H1 (cell line): ENCODE data around the gene GABRA1. TPM values are rescaled to one million over a fixed set of nuclear protein-coding genes. Genes with fewer than 3 reads are reported as not detected.

ENCODE experiments used
- CTCF ChIA-PET: fragments of 300-600 bp; sonication (Branson Sonifier 250); formaldehyde crosslinking; loops from one replicate; lab custom pipeline; 2021; ENCODE audit not compliant: partially characterized antibody; lab: Charles Lee
- POLR2A ChIA-PET: fragments of 300-600 bp; sonication (Branson Sonifier 250); formaldehyde crosslinking; loops from one replicate; lab custom pipeline; 2021; ENCODE audit warnings: inconsistent platforms; ENCODE audit not compliant: partially characterized antibody; lab: Charles Lee
- DNase-seq, 2 experiments: peaks; one replicate each; pipeline versions ENCODE4 v3.0.0 to v3.0.0-alpha.2; 2010 to 2022; ENCODE audit warnings: low spot score in 2 of 2, low read depth in 1 of 2, mixed read lengths in 1 of 2
- FAIRE-seq: peaks from 2 replicates; lab custom pipeline; 2011; peaks lifted over from hg19 to GRCh38; lab: Jason Lieb, UNC
- H2AFZ ChIP-seq: 2 replicates; pipeline ENCODE4 v1.8.1; 2012; ENCODE audit warnings: low read length, inconsistent platforms
- H2AK5ac ChIP-seq: 2 replicates; pipeline ENCODE4 v1.6.1; 2013; ENCODE audit warnings: low read depth, low read length
- H2BK120ac ChIP-seq: replicated peaks from 2 replicates; pipeline ENCODE3; 2013; ENCODE audit warnings: low read depth, low read length, inconsistent platforms
- H2BK12ac ChIP-seq: 2 replicates; pipeline ENCODE4 v1.6.1; 2013; ENCODE audit warnings: low read depth, low read length
- H2BK15ac ChIP-seq: 2 replicates; pipeline ENCODE4 v1.6.1; 2013; ENCODE audit warnings: low read length
- H2BK20ac ChIP-seq: 2 replicates; pipeline ENCODE4 v1.6.1; 2013; ENCODE audit warnings: low read length
- H2BK5ac ChIP-seq: 2 replicates; pipeline ENCODE4 v1.6.1; 2013; ENCODE audit warnings: low read depth, low read length
- H3K14ac ChIP-seq: 2 replicates; pipeline ENCODE4 v1.6.1; 2013; ENCODE audit warnings: inconsistent platforms; ENCODE audit not compliant: insufficient read length
- H3K18ac ChIP-seq: 2 replicates; pipeline ENCODE4 v1.6.1; 2013; ENCODE audit warnings: low read length; ENCODE audit errors: extremely low read depth
- H3K23ac ChIP-seq: 2 replicates; pipeline ENCODE4 v1.6.1; 2013; ENCODE audit warnings: inconsistent platforms; ENCODE audit not compliant: insufficient read length
- H3K23me2 ChIP-seq: 2 replicates; pipeline ENCODE4 v1.6.1; 2013; ENCODE audit warnings: low read depth, low read length
- H3K27ac ChIP-seq: 2 replicates; pipeline ENCODE4 v1.6.1; 2011; ENCODE audit warnings: low read depth, low read length, inconsistent platforms
- H3K27me3 ChIP-seq, 4 experiments: replicated peaks in 1 of 4; 1 replicate in 1 of 4; 2 replicates in 3 of 4; pipeline versions ENCODE4 v1.6.1 to v1.8.1; 2011 to 2013; ENCODE audit warnings: low read length in 3 of 4, mild to moderate bottlenecking in 3 of 4, inconsistent platforms in 2 of 4, mixed read lengths in 2 of 4, moderate library complexity in 1 of 4; ENCODE audit not compliant: control insufficient read depth in 3 of 4, insufficient read depth in 3 of 4; ENCODE audit errors: extremely low read depth in 1 of 4
- H3K36me3 ChIP-seq, 4 experiments: 2 replicates each; pipeline versions ENCODE4 v1.6.1 to v1.8.1; 2011 to 2013; ENCODE audit warnings: mild to moderate bottlenecking in 4 of 4, low read length in 3 of 4, moderate library complexity in 2 of 4, control low read depth in 1 of 4, inconsistent platforms in 1 of 4; ENCODE audit not compliant: insufficient read depth in 4 of 4, control insufficient read depth in 2 of 4
- H3K4ac ChIP-seq: replicated peaks from 2 replicates; pipeline ENCODE3; 2013; ENCODE audit warnings: low read length, low read depth, mixed read lengths, inconsistent platforms; ENCODE audit not compliant: insufficient read length
- H3K4me1 ChIP-seq, 4 experiments: replicated peaks in 1 of 4; 1 replicate in 1 of 4; 2 replicates in 3 of 4; pipeline versions ENCODE4 v1.6.1 to v1.8.1; 2011 to 2013; ENCODE audit warnings: low read length in 3 of 4, inconsistent platforms in 2 of 4, mixed read lengths in 1 of 4; ENCODE audit not compliant: insufficient read depth in 4 of 4, control insufficient read depth in 3 of 4
- H3K4me2 ChIP-seq, 2 experiments: 2 replicates each; pipeline versions ENCODE4 v1.6.1 to v1.8.1; 2011 to 2013; ENCODE audit warnings: low read depth in 2 of 2, low read length in 2 of 2, control low read depth in 1 of 2, inconsistent platforms in 1 of 2, mild to moderate bottlenecking in 1 of 2; ENCODE audit not compliant: insufficient read depth in 1 of 2
- H3K4me3 ChIP-seq, 4 experiments: fragments of 200-600, 300-600 bp in 1 of 4; sonication (generic), shearing (Covaris generic), sonication (Bioruptor Twin) in 1 of 4; 2 replicates each; pipeline versions ENCODE4 v1.5.1 to v1.8.1; 2011 to 2016; ENCODE audit warnings: low read length in 4 of 4, low read depth in 3 of 4, control low read depth in 2 of 4, inconsistent platforms in 2 of 4, mild to moderate bottlenecking in 2 of 4, mixed read lengths in 1 of 4, moderate library complexity in 1 of 4; ENCODE audit not compliant: insufficient read depth in 2 of 4; ENCODE audit errors: extremely low read depth in 1 of 4
- H3K56ac ChIP-seq: replicated peaks from 2 replicates; pipeline ENCODE3; 2013; ENCODE audit warnings: low read depth, mild to moderate bottlenecking, mixed read lengths, low read length, inconsistent platforms; ENCODE audit not compliant: insufficient read length
- H3K79me1 ChIP-seq: 2 replicates; pipeline ENCODE4 v1.6.1; 2013; ENCODE audit warnings: low read depth, low read length, control low read depth
- H3K79me2 ChIP-seq, 2 experiments: 2 replicates each; pipeline versions ENCODE4 v1.6.1 to v1.8.1; 2012 to 2013; ENCODE audit warnings: low read length in 2 of 2, mild to moderate bottlenecking in 2 of 2, inconsistent platforms in 1 of 2; ENCODE audit not compliant: insufficient read depth in 2 of 2, control insufficient read depth in 1 of 2
- H3K9ac ChIP-seq, 4 experiments: replicated peaks in 1 of 4; 1 replicate in 1 of 4; 2 replicates in 3 of 4; pipeline versions ENCODE4 v1.6.1 to v1.8.1; 2011 to 2013; ENCODE audit warnings: low read depth in 3 of 4, low read length in 3 of 4, control low read depth in 2 of 4, mild to moderate bottlenecking in 2 of 4, moderate library complexity in 2 of 4, inconsistent platforms in 1 of 4; ENCODE audit errors: extremely low read depth in 1 of 4
- H3K9me3 ChIP-seq, 2 experiments: 2 replicates each; pipeline versions ENCODE4 v1.6.1 to v1.8.1; 2012 to 2013; ENCODE audit warnings: mild to moderate bottlenecking in 2 of 2, moderate library complexity in 2 of 2, control low read depth in 1 of 2, inconsistent platforms in 1 of 2, low read depth in 1 of 2, low read length in 1 of 2, mixed read lengths in 1 of 2; ENCODE audit not compliant: insufficient read depth in 2 of 2
- H4K20me1 ChIP-seq, 2 experiments: replicated peaks in 1 of 2; 2 replicates each; pipeline versions ENCODE3 to v1.8.1; 2011 to 2013; ENCODE audit warnings: inconsistent platforms in 2 of 2, low read length in 2 of 2, mild to moderate bottlenecking in 1 of 2; ENCODE audit not compliant: insufficient read depth in 2 of 2, control insufficient read depth in 1 of 2
- H4K5ac ChIP-seq: 2 replicates; pipeline ENCODE4 v1.6.1; 2013; ENCODE audit warnings: low read length, low read depth, mixed read lengths, inconsistent platforms; ENCODE audit not compliant: insufficient read length
- H4K8ac ChIP-seq: 2 replicates; pipeline ENCODE4 v1.8.0; 2013; ENCODE audit warnings: mild to moderate bottlenecking, moderate library complexity, low read length, inconsistent platforms; ENCODE audit not compliant: insufficient read depth; ENCODE audit errors: extremely low read depth
- H4K91ac ChIP-seq: replicated peaks from 2 replicates; pipeline ENCODE3; 2013; ENCODE audit warnings: low read length, mixed read lengths, inconsistent platforms; ENCODE audit not compliant: insufficient read length
- ASH2L ChIP-seq: fragments of 200-600, 300-600 bp; sonication (generic); IDR thresholded peaks from one replicate; pipeline ENCODE4 v1.7.1; 2017; ENCODE audit warnings: low read length
- ATF2 ChIP-seq: IDR thresholded peaks from 2 replicates; pipeline ENCODE4 v1.6.1; 2012; ENCODE audit warnings: low read length, inconsistent platforms
- BACH1 ChIP-seq: IDR thresholded peaks from 2 replicates; pipeline ENCODE4 v1.6.1; 2012; ENCODE audit warnings: low read length, improper control_type of control experiment
- CBX8 ChIP-seq: fragments of 300-800, 300-1000 bp; sonication (generic); IDR thresholded peaks from 2 replicates; pipeline ENCODE4 v1.7.1; 2016; ENCODE audit warnings: low read depth, low read length, borderline replicate concordance
- CHD1 ChIP-seq: IDR thresholded peaks from 2 replicates; pipeline ENCODE4 v1.6.1; 2012; ENCODE audit warnings: low read depth, low read length, improper control_type of control experiment
- EGR1 ChIP-seq: IDR thresholded peaks from 2 replicates; pipeline ENCODE4 v1.6.1; 2011; ENCODE audit warnings: low read depth, low read length, borderline replicate concordance
- EP300 ChIP-seq, 2 experiments: IDR thresholded peaks; 1 replicate in 1 of 2; 2 replicates in 1 of 2; pipeline ENCODE4 v1.6.1; 2011 to 2012; ENCODE audit warnings: low read depth in 2 of 2, low read length in 2 of 2, mild to moderate bottlenecking in 2 of 2, borderline replicate concordance in 1 of 2, inconsistent platforms in 1 of 2, moderate library complexity in 1 of 2
- KDM5A ChIP-seq: fragments of 200-600 bp; IDR thresholded peaks from 2 replicates; pipeline ENCODE4 v1.7.1; 2012; ENCODE audit warnings: mild to moderate bottlenecking, low read length, inconsistent platforms, mixed read lengths
- SIN3A ChIP-seq, 2 experiments: IDR thresholded peaks in 1 of 2; conservative IDR thresholded peaks in 1 of 2; 2 replicates each; pipeline ENCODE4 v1.6.1; 2011 to 2012; ENCODE audit warnings: low read length in 2 of 2, improper control_type of control experiment in 1 of 2, low read depth in 1 of 2, mild to moderate bottlenecking in 1 of 2
- SIX5 ChIP-seq: IDR thresholded peaks from 2 replicates; pipeline ENCODE4 v1.6.1; 2011; ENCODE audit warnings: mild to moderate bottlenecking, low read depth, low read length
- SRF ChIP-seq: IDR thresholded peaks from 2 replicates; pipeline ENCODE4 v1.6.1; 2011; ENCODE audit warnings: mild to moderate bottlenecking, low read depth, low read length, moderate library complexity
- YY1 ChIP-seq: IDR thresholded peaks from 2 replicates; pipeline ENCODE4 v1.6.1; 2011; ENCODE audit warnings: low read depth, mild to moderate bottlenecking, low read length
- WGBS, 2 experiments: shearing (Covaris generic) in 1 of 2; methylation state at CpG; one replicate each; pipeline versions ENCODE4 v1.1.6 to v1.1.7; 2013 to 2015; ENCODE audit warnings: low lambda C conversion rate in 2 of 2, mixed read lengths in 2 of 2, inconsistent platforms in 1 of 2, low coverage in 1 of 2, missing lambda C conversion rate in 1 of 2; ENCODE audit not compliant: insufficient replicate concordance in 2 of 2, insufficient coverage in 1 of 2, insufficient read length in 1 of 2; ENCODE audit errors: extremely low coverage in 1 of 2, missing lambda C conversion rate in 1 of 2; 5-methylcytosine and 5-hydroxymethylcytosine counted together
- polyA plus RNA-seq, 7 experiments: library from polyadenylated mRNA; depleted of rRNA in 3 of 7; stranded (reverse) in 5 of 7; unstranded in 2 of 7; fragments of >200 nt in 5 of 7; fragments of 200-250 nt in 2 of 7; gene quantifications; 1 replicate in 5 of 7; 2 replicates in 1 of 7; 4 replicates in 1 of 7; pipeline versions ENCODE4 v1.2.1 to v1.2.3, GENCODE V29; 2011 to 2013; ENCODE audit warnings: missing spikeins in 2 of 7, mixed read lengths in 2 of 7
- total RNA-seq: library from RNA; stranded (reverse); fragmentation: NEBNext Ultra II Directional; extraction: Animal tissue kit (Norgen Biotek cat#: 25700); gene quantifications from 2 replicates; pipeline ENCODE4 v1.2.1, GENCODE V29; 2021
- TF ChIP-seq, protein P1 (sequence below): IDR thresholded peaks from 2 replicates; pipeline ENCODE4 v1.6.1; 2011; ENCODE audit warnings: low read depth, mild to moderate bottlenecking, low read length; ENCODE audit not compliant: insufficient read depth

The GABRA1 gene
- total and polyA plus RNA-seq, 2 of the 8 experiments (the other 6 are each of a cell fraction or from before 2014, with no cell fraction given): 4.7 to 16.2 TPM

GRCh38 chr5:161921781-161922180, 73.9 kb downstream of the GABRA1 start:
- H2BK20ac ChIP-seq: no peak overlapping the region
- H3K23ac ChIP-seq: no peak overlapping the region
- no peaks in the 10 kb centered on the region for H3K4me1 ChIP-seq
- H3K9me3 ChIP-seq: peaks cover 6 to 9% of the 10 kb centered on the region in 2 experiments; a peak in 3 of 4 replicates
- H3K56ac ChIP-seq: no peak overlapping the region
- H4K91ac ChIP-seq: no peak overlapping the region
- H3K18ac ChIP-seq: no peak overlapping the region
- FAIRE-seq: no peak
- H2BK120ac ChIP-seq: no peak overlapping the region
- H3K4ac ChIP-seq: no peak overlapping the region
- H3K4me3 ChIP-seq: no peak overlapping the region
- TF ChIP-seq YY1 (no peak), CBX8 (no peak), SIX5 (no peak), EGR1 (no peak), KDM5A (no peak), SIN3A (conservative IDR thresholded peaks at IDR 0.05 in 1 of 2, IDR thresholded peaks at IDR 0.05 in 1 of 2; ENCODE audit: low read depth in 1 of 2, low read length in 2 of 2) (no peak), ASH2L (no peak), CHD1 (no peak), EP300 (IDR thresholded peaks at IDR 0.05; ENCODE audit: borderline replicate concordance in 1 of 2, low read depth in 2 of 2, low read length in 2 of 2) (no peak), SRF (no peak), BACH1 (no peak), ATF2 (no peak)
- TF ChIP-seq, protein P1, sequence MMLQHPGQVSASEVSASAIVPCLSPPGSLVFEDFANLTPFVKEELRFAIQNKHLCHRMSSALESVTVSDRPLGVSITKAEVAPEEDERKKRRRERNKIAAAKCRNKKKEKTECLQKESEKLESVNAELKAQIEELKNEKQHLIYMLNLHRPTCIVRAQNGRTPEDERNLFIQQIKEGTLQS: no peak
- TF ChIP-seq, all 59 proteins: peak for 0
- H3K27ac ChIP-seq: no peak overlapping the region
- no peak overlapping the region for H2BK5ac ChIP-seq
- ChIA-PET CTCF (no interaction called here), POLR2A (no interaction called here)
- H3K23me2 ChIP-seq: no peaks in the 10 kb centered on the region
- DNase-seq: no peak
- no peaks in the 10 kb centered on the region for H3K79me2 ChIP-seq
- H2AFZ ChIP-seq: no peak overlapping the region
- H2BK12ac ChIP-seq: no peak overlapping the region
- H4K8ac ChIP-seq: no peak overlapping the region
- H3K9ac ChIP-seq: no peak overlapping the region
- H2BK15ac ChIP-seq: no peak overlapping the region
- H3K27me3 ChIP-seq: no peaks in the 10 kb centered on the region
- WGBS, 2 experiments: 100% methylated on average over 1 of the region's 1 CpG; no CpG with 5 or more reads in 1 of the 2 experiments
- H4K20me1 ChIP-seq: no peaks in the 10 kb centered on the region
- no peak overlapping the region for H3K4me2 ChIP-seq
- H2AK5ac ChIP-seq: no peak overlapping the region
- no peaks in the 10 kb centered on the region for H3K79me1 ChIP-seq
- H3K36me3 ChIP-seq: no peaks in the 10 kb centered on the region
- no peak overlapping the region for H4K5ac ChIP-seq
- no peak overlapping the region for H3K14ac ChIP-seq
